Upper lobe of left lung (tissue), 4 donors: Measurements from ENCODE around the gene SENP3.

Source experiments
- CTCF ChIP-seq, 6 experiments: fragments of 450-650 bp in 4 of 6; fragments of 200-600 bp in 2 of 6; sonication (generic) in 2 of 6; IDR thresholded peaks; one replicate each; pipeline ENCODE4 v1.5.1; 2016 to 2019; ENCODE audit warnings: antibody characterized with exemption in 6 of 6
- POLR2A ChIP-seq, 4 donors: fragments of 450-650 bp; IDR thresholded peaks; one replicate each; pipeline ENCODE4 v1.5.1; 2016 to 2017; ENCODE audit warnings: antibody characterized with exemption in 4 of 4, mild to moderate bottlenecking in 2 of 4
- POLR2AphosphoS5 ChIP-seq, 2 donors: sonication (generic); formaldehyde crosslinking; IDR thresholded peaks; one replicate each; pipeline ENCODE4 v1.5.1; 2017; ENCODE audit warnings: antibody characterized with exemption in 2 of 2

- TF ChIP-seq CTCF (IDR thresholded peaks at IDR 0.05) (peak in 2 of 6 experiments; percentile 7 to 48), POLR2A (IDR thresholded peaks at IDR 0.05) (peak in 1 of 4 donors; percentile 79), POLR2AphosphoS5 (IDR thresholded peaks at IDR 0.05) (peak; percentile 50 to 85)
These were observed at the start of gene SENP3 for GRCh38 chr17:7561589-7562207.
